ENCODE measurements around the gene IFI35. TPM values are rescaled to one million over a fixed set of nuclear protein-coding genes. Genes with fewer than 3 reads are reported as not detected.

IFI35 gene
- total RNA-seq (2022) (9.4 and 10.2 TPM in 2 replicates), Bru-seq, nascent RNA (percentile 46 among the genes with signal in this experiment), BruChase-seq, experiment 1, labeled RNA remaining after a 2-hour chase (percentile 40 among the genes with signal in this experiment), BruChase-seq, experiment 2, labeled RNA remaining after a 6-hour chase (percentile 45 among the genes with signal in this experiment)
- long read RNA-seq, transcript IFI35-204 (7 exons, 1,232 nt): major isoform, 11 of 16 reads
- long read RNA-seq, partial matches to known transcripts: 0 of 16 reads
- long read RNA-seq, other reads (novel, unspliced or antisense): 3 of 16 reads

GRCh38 chr17:43006639-43007551, at the start of gene IFI35:
Gene IFI35, plus strand, starts transcription at chr17:43006784. Its CDS starts 164 bp downstream, at chr17:43006948.
- BruUV-seq (replicated peaks): no TSS peak
- CTCF ChIA-PET: interaction anchor here (1.0 to 1.5 kb wide), 3 partner anchors 9 to 328 kb away, joined by 3 to 8 read pairs (median 4); partner anchors contain the start of gene RPL27
- intact Hi-C loops (cut with micrococcal nuclease; ENCODE audit: unreplicated experiment): no loop called here
- H3K4me3 Mint-ChIP-seq (ENCODE audit: unreplicated experiment): peak within 1 kb of the TSS; percentile 76
- peak within 1 kb of the TSS; percentile 89 for H3K27ac Mint-ChIP-seq (ENCODE audit: unreplicated experiment)
- DNase-seq: peak; percentile 87 to 89
- peaks cover 16% of the 10 kb centered on the region for H3K4me1 Mint-ChIP-seq (ENCODE audit: low read depth, unreplicated experiment)
- Histone ChIP-seq H3K27me3 (replicated peaks; ENCODE audit: control insufficient read depth, insufficient read depth, low read length) (no peaks in the 10 kb centered on the region), H3K4me3 (ENCODE audit: low read depth, low read length) (peak within 1 kb of the TSS; percentile 58), H3K9me3 (no peaks in the 10 kb centered on the region), H3K4me1 (peaks cover 18% of the 10 kb centered on the region), H3K36me3 (ENCODE audit: control insufficient read depth, insufficient read depth, low read length) (no peaks in the 10 kb centered on the region; the same call in 1 of the 2 replicates)
- no peaks in the 10 kb centered on the region for H3K27me3 Mint-ChIP-seq (ENCODE audit: insufficient read depth, unreplicated experiment)
- H3K9me3 Mint-ChIP-seq (ENCODE audit: unreplicated experiment): no peaks in the 10 kb centered on the region
- peak in 1 of 2 experiments; percentile 73 for TF ChIP-seq CTCF (IDR thresholded peaks at IDR 0.05; ENCODE audit: insufficient read depth in 1 of 2, low read depth in 1 of 2, low read length in 1 of 2, severe bottlenecking in 1 of 2, unreplicated experiment in 1 of 2)
- H3K36me3 Mint-ChIP-seq (ENCODE audit: insufficient read depth, unreplicated experiment): peaks cover 41% of the 10 kb centered on the region
- POLR2A ChIA-PET: interaction anchor here (0.6 to 1.7 kb wide), 2 partner anchors 9 to 58 kb away, joined by 5 to 28 read pairs; partner anchors contain the start of gene RPL27

- H3K4me1 Mint-ChIP-seq (ENCODE audit: low read depth, unreplicated experiment): peaks cover 9% of the 10 kb centered on the region
- H3K36me3 Mint-ChIP-seq (ENCODE audit: insufficient read depth, unreplicated experiment): peaks cover 51% of the 10 kb centered on the region
- intact Hi-C loops (cut with micrococcal nuclease; ENCODE audit: unreplicated experiment): loop anchor here (2.0 kb wide), 1 partner anchor 16 kb away; the partner anchor contains the start of genes PTGES3L and RUNDC1
- Histone ChIP-seq H3K27me3 (replicated peaks; ENCODE audit: control insufficient read depth, insufficient read depth, low read length) (no peaks in the 10 kb centered on the region), H3K4me1 (no peaks in the 10 kb centered on the region), H3K36me3 (ENCODE audit: control insufficient read depth, insufficient read depth, low read length) (peaks cover 2% of the 10 kb centered on the region; the same call in 1 of the 2 replicates), H3K4me3 (ENCODE audit: low read depth, low read length) (peak within 1 kb of the TSS; percentile 64), H3K9me3 (no peaks in the 10 kb centered on the region)
- peak; percentile 95 to 96 for DNase-seq
- H3K27ac Mint-ChIP-seq (ENCODE audit: unreplicated experiment): peak within 1 kb of the TSS; percentile 99
- no peaks in the 10 kb centered on the region for H3K9me3 Mint-ChIP-seq (ENCODE audit: unreplicated experiment)
- CTCF ChIA-PET: interaction anchor here (0.8 kb wide), 2 partner anchors 14 to 34 kb away, joined by 3 read pairs; partner anchors contain the start of gene RPL27
- no peaks in the 10 kb centered on the region for H3K27me3 Mint-ChIP-seq (ENCODE audit: insufficient read depth, unreplicated experiment)
- POLR2A ChIA-PET: interaction anchor here (0.5 to 1.1 kb wide), 5 partner anchors 34 to 131 kb away, joined by 3 to 16 read pairs (median 3); partner anchors contain the start of gene RPL27
- TF ChIP-seq CTCF (IDR thresholded peaks at IDR 0.05; ENCODE audit: insufficient read depth in 1 of 2, low read depth in 1 of 2, low read length in 1 of 2, severe bottlenecking in 1 of 2, unreplicated experiment in 1 of 2): no peak
- H3K4me3 Mint-ChIP-seq (ENCODE audit: unreplicated experiment): peak within 1 kb of the TSS; percentile 99
- TSS peak; percentile 96 for BruUV-seq (replicated peaks)
Observed at GRCh38 chr17:42964161-42964932, 42.2 kb upstream of the IFI35 start, which contains the start of gene AARSD1. Gene AARSD1, minus strand, starts transcription at chr17:42964454. Its CDS starts 14 bp downstream, at chr17:42964440.

All from Caco-2 (cell line).